ENCODE results near the gene SESN3.

SESN3 gene

DNA sequence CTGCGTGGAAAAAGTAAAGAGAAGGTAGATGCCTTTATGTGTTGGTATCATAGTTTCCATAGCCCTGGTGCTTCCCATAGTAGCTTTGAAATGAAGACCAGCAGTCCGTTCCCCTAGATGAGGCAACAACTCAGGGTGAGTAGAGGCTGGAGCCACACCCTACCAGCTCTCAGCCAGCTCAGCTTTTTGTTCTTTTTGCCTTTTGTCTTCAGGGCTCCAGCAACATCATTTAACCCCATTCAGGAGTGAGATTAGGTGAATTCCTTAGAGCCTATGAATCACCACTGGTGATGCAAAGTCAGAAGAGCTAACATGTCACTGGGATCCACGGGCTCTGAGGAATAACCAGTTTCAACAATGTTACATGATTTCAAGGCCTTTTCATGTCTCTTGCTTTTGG, 14.0 kb upstream of the SESN3 start:
- no peaks in the 10 kb centered on the region for H3K9me2 ChIP-seq (replicated peaks; ENCODE audit: insufficient read depth, low read length)
- no peaks in the 10 kb centered on the region for H4K20me1 ChIP-seq (ENCODE audit: insufficient read depth, low read length)
- no peak overlapping the region for H3K9ac ChIP-seq (ENCODE audit: low read length)
- H3K4me2 ChIP-seq (ENCODE audit: low read depth, low read length) = no peak overlapping the region
- H3F3A ChIP-seq (ENCODE audit: insufficient read depth, low read length) = no peaks in the 10 kb centered on the region
- H3K36me3 ChIP-seq (replicated peaks; ENCODE audit: insufficient read depth, low read length) = no peaks in the 10 kb centered on the region
- no peak overlapping the region for H3K27ac ChIP-seq (ENCODE audit: low read length)
- H3K9me3 ChIP-seq (replicated peaks; ENCODE audit: insufficient read depth, low read length) = no peaks in the 10 kb centered on the region
- TF ChIP-seq EZH2 (optimal IDR thresholded peaks at IDR 0.05; ENCODE audit: low read depth, low read length) (no peak), EZH2phosphoT487 (IDR thresholded peaks at IDR 0.05; ENCODE audit: low read length) (no peak)
- TF ChIP-seq, protein P1, sequence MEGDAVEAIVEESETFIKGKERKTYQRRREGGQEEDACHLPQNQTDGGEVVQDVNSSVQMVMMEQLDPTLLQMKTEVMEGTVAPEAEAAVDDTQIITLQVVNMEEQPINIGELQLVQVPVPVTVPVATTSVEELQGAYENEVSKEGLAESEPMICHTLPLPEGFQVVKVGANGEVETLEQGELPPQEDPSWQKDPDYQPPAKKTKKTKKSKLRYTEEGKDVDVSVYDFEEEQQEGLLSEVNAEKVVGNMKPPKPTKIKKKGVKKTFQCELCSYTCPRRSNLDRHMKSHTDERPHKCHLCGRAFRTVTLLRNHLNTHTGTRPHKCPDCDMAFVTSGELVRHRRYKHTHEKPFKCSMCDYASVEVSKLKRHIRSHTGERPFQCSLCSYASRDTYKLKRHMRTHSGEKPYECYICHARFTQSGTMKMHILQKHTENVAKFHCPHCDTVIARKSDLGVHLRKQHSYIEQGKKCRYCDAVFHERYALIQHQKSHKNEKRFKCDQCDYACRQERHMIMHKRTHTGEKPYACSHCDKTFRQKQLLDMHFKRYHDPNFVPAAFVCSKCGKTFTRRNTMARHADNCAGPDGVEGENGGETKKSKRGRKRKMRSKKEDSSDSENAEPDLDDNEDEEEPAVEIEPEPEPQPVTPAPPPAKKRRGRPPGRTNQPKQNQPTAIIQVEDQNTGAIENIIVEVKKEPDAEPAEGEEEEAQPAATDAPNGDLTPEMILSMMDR (IDR thresholded peaks at IDR 0.05; ENCODE audit: low read length) = no peak
- H2AFZ ChIP-seq (ENCODE audit: low read length) = no peak overlapping the region
- H3K79me2 ChIP-seq (ENCODE audit: low read length) = no peaks in the 10 kb centered on the region
- no peak overlapping the region for H3K4me3 ChIP-seq (ENCODE audit: low read length)
- no peaks in the 10 kb centered on the region for H3K4me1 ChIP-seq (ENCODE audit: low read length)
- no peaks in the 10 kb centered on the region for H3K27me3 ChIP-seq (replicated peaks; ENCODE audit: insufficient read depth, low read length)
- DNase-seq = no peak

DNA sequence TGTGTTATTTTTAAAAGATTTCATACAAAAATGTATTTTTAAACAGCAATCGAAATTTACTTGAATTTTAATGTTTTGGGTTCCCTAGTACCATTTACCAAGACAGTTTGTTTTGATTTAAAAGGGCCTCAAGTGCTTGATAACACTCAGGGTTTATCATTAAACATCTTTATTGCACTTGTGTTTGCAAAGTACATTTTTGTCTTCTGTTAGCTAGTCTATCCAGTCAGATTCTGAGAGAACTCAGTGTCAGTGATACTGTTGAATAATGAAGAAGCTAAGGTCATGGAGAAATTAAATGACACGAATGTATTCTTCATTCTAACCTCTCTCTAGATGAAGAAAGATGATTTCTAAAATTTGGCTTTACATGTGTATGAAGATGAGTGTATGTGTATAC, 12.7 kb upstream of the SESN3 start:
- Histone ChIP-seq H4K20me1 (ENCODE audit: insufficient read depth, low read length) (no peaks in the 10 kb centered on the region), H3K9ac (ENCODE audit: low read length) (no peak overlapping the region), H3K27ac (ENCODE audit: low read length) (no peak overlapping the region), H3K4me3 (ENCODE audit: low read length) (no peak overlapping the region), H2AFZ (ENCODE audit: low read length) (no peak overlapping the region), H3K9me3 (replicated peaks; ENCODE audit: insufficient read depth, low read length) (no peaks in the 10 kb centered on the region), H3F3A (ENCODE audit: insufficient read depth, low read length) (no peaks in the 10 kb centered on the region), H3K4me1 (ENCODE audit: low read length) (no peaks in the 10 kb centered on the region), H3K27me3 (replicated peaks; ENCODE audit: insufficient read depth, low read length) (no peaks in the 10 kb centered on the region), H3K4me2 (ENCODE audit: low read depth, low read length) (no peak overlapping the region), H3K9me2 (replicated peaks; ENCODE audit: insufficient read depth, low read length) (no peaks in the 10 kb centered on the region), H3K79me2 (ENCODE audit: low read length) (no peaks in the 10 kb centered on the region), H3K36me3 (replicated peaks; ENCODE audit: insufficient read depth, low read length) (no peaks in the 10 kb centered on the region)
- TF ChIP-seq, protein P1 (IDR thresholded peaks at IDR 0.05; ENCODE audit: low read length) = no peak
- TF ChIP-seq EZH2 (optimal IDR thresholded peaks at IDR 0.05; ENCODE audit: low read depth, low read length) (no peak), EZH2phosphoT487 (IDR thresholded peaks at IDR 0.05; ENCODE audit: low read length) (no peak)
- DNase-seq = no peak

DNA sequence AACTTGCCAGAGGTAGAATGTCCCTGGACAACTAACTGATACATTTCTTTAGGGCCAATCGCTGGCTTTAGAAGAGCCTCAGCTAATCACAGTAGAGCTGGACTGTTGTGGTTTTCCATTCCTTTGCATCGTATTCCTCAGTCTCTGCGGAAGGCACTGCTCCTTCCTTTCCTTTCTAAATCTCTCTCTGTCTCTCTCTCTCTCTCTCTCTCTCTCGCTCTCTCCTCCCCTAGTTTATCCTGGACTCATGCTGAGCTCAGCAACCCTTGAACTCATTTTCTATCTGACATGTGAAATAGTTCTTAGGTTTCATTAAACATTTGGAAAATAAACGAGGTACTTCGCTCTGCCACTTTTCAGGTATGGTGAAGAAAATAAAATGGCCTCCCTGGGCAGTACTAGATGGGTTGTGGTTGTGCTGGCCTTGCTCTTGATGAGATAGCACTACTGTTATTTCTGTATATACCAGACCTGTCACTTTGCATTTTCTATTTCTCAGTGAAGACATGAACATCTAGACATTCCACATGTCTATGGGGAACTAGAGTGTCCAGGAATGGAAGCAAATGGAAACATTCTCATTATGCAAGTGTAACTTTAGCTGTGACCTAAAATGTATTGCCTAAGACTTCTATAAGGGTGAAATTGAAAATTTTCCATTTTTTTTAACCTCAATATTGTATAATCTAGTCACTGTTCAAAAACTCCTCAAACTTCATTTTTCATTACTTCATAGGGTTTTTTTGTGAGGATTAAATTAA, 12.0 kb upstream of the SESN3 start:
- no peaks in the 10 kb centered on the region for H3K27me3 ChIP-seq (replicated peaks; ENCODE audit: insufficient read depth, low read length)
- TF ChIP-seq EZH2phosphoT487 (IDR thresholded peaks at IDR 0.05; ENCODE audit: low read length) (no peak), EZH2 (optimal IDR thresholded peaks at IDR 0.05; ENCODE audit: low read depth, low read length) (no peak)
- TF ChIP-seq, protein P1 (IDR thresholded peaks at IDR 0.05; ENCODE audit: low read length) = no peak
- H3K4me1 ChIP-seq (ENCODE audit: low read length) = no peaks in the 10 kb centered on the region
- H3K9me2 ChIP-seq (replicated peaks; ENCODE audit: insufficient read depth, low read length) = no peaks in the 10 kb centered on the region
- H3K9me3 ChIP-seq (replicated peaks; ENCODE audit: insufficient read depth, low read length) = no peaks in the 10 kb centered on the region
- no peak overlapping the region for H2AFZ ChIP-seq (ENCODE audit: low read length)
- no peaks in the 10 kb centered on the region for H3K79me2 ChIP-seq (ENCODE audit: low read length)
- no peak for DNase-seq
- no peak overlapping the region for H3K27ac ChIP-seq (ENCODE audit: low read length)
- no peaks in the 10 kb centered on the region for H4K20me1 ChIP-seq (ENCODE audit: insufficient read depth, low read length)
- no peak overlapping the region for H3K4me2 ChIP-seq (ENCODE audit: low read depth, low read length)
- no peak overlapping the region for H3K4me3 ChIP-seq (ENCODE audit: low read length)
- H3K9ac ChIP-seq (ENCODE audit: low read length) = no peak overlapping the region
- H3K36me3 ChIP-seq (replicated peaks; ENCODE audit: insufficient read depth, low read length) = no peaks in the 10 kb centered on the region
- no peaks in the 10 kb centered on the region for H3F3A ChIP-seq (ENCODE audit: insufficient read depth, low read length)

All from MM.1S (cell line).